Dedifferentiated amniotic fluid mesenchymal stem cell (primary cell): Measurements from ENCODE around the gene FXN.
"Not testable (repeated sequence)": the region's sequence is repeated elsewhere in the genome, so short reads cannot be mapped to it uniquely, and the experiment has no call there.

Experiments used
- DNase-seq: peaks from one replicate; pipeline ENCODE4 v3.0.0-alpha.2; 2016; ENCODE audit errors: extremely low spot score

Gene FXN

DNA sequence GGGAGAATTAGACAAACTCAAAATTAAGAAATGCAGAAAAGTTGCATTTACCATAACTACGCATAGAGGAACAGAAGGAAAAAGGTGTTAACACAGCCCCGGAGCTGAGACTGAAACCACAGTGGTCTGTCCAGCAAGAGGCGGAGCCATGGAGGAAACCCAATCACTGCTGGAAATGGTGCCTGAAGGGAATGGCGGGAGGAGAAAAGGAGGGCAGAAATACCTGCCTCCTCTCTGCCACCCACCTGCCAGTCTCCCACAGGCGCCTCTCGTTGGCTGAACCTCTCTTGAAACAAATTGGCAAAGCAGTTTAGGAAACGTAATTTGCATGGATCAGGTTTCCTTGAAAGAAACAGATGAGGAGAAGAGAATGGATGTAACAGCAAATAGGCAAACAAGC, 11.9 kb upstream of the FXN start:
- DNase-seq = no peak

DNA sequence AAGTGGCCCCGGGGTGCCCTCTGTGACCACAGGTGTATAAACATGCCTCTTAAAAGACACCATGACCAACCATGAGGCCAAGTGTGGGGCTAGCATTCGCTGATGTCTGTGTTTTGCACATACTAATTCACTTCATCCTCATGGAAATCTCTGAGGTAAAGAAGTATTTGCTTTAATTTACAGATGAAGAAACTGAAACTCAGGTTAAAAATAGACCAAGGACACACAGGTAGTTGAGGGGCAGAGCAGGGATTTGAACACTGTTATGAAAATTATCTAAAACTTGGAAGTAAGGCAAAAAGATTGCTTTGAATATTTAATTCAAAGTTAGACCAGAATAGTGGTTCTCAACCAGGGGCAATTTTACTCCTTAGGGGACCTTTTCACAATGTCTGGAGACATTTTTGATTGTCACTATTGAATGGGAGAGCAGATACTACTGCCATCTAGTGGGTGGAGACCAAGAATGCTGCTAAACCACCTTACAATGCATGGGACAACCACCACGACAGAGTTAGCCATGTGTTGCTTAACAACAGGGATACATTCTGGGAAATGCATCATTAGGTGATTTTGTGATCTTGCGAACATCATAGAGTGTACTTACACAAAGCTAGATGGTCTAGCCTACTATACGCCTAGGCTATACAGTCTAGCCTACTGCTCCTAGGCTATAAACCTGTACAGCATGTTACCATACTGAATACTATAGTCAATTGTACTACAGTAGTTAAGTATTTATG, 8.0 kb upstream of the FXN start:
- peak; percentile 45 for DNase-seq

DNA sequence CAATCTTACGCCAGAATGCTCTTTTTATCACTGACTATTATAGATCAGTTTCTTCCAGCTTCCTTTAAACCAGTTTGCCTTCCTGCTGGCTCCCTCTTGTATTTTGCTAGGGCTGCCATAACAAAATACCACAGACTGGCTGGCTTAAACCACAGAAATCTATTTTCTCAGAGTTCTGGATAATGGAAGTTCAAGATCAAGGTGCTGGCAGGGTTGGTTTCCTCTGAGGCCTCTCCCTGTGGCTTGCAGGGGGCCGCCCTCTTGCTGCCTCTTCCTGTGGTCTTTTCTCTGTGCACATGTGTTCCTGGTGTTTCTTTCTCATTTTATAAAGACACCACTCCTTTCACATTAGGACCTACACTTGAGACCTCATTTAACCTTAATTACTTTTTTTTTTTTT, 6.8 kb upstream of the FXN start:
- DNase-seq = no peak

DNA sequence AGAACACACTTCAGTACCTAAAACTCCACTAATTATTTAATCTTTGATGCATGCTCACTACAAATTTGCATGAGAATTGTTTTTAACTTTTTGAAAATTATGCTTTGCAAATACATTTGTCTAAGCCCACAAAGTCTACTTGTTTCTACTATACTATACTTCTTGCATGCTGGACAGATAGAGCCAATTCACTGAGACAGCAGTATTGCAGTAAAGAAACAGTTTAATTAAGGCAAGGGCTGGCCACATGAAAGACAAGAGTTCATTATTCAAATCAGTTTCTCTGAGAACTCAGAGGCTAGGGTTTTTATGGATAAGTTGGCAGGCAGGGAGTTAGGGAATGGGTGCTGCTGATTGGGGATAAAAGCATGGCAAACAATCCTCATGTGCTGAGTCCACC, 6.0 kb upstream of the FXN start:
- no peak for DNase-seq

DNA sequence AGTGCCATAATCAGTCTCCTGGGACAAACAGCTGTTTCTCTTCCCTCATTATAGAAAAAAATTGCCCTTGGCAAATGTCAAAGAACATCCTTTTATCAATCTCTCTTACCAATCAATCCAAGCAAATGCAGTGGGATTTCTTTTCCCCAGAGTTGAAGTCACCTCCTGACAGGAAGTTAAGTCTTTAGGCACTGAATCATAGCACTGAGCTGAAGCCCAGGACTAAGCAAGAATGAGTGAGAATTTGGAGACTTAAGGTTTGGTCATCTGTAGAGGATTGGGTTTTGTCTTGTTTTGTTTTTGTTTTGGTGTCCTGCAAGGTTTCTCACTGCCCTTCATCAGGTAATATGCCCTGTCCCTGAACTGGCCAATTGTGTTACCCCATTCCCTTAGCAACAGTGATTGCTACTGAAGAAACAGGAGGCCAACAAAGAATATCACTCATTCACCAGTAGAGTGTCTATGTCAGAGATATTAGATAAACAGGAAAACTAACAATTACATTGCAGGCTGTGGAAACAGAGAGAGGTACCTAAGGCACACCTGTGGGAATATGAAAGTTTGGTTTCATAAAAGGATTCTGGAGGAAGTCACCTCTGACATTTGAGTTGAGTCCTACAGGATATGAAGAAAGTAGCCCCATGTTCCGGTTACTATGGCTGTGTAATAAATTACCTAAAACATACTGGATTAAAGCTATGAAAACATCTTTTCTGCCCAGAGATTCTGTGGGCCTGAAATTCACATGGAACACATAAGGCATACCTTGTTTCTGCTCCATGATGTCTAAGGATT, 4.5 kb upstream of the FXN start:
- DNase-seq = no peak

DNA sequence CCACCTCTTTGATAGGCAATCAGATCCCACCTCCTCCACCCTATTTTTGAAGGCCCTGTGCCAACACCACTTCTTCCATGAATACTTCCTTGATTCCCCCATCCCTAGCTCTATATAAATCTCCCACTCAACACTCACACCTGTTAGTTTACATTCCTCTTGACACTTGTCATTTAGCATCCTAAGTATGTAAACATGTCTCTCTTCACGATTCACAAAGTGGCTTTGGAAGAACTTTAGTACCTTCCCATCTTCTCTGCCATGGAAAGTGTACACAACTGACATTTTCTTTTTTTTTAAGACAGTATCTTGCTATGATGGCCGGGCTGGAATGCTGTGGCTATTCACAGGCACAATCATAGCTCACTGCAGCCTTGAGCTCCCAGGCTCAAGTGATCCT, 1.5 kb upstream of the FXN start:
- DNase-seq = no peak

DNA sequence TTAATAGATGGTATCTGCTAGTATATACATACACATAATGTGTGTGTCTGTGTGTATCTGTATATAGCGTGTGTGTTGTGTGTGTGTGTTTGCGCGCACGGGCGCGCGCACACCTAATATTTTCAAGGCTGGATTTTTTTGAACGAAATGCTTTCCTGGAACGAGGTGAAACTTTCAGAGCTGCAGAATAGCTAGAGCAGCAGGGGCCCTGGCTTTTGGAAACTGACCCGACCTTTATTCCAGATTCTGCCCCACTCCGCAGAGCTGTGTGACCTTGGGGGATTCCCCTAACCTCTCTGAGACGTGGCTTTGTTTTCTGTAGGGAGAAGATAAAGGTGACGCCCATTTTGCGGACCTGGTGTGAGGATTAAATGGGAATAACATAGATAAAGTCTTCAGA, 757 bp downstream of the FXN start:
- DNase-seq = no peak

DNA sequence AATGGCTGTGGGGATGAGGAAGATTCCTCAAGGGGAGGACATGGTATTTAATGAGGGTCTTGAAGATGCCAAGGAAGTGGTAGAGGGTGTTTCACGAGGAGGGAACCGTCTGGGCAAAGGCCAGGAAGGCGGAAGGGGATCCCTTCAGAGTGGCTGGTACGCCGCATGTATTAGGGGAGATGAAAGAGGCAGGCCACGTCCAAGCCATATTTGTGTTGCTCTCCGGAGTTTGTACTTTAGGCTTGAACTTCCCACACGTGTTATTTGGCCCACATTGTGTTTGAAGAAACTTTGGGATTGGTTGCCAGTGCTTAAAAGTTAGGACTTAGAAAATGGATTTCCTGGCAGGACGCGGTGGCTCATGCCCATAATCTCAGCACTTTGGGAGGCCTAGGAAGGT, 1.2 kb downstream of the FXN start:
- DNase-seq = no peak

DNA sequence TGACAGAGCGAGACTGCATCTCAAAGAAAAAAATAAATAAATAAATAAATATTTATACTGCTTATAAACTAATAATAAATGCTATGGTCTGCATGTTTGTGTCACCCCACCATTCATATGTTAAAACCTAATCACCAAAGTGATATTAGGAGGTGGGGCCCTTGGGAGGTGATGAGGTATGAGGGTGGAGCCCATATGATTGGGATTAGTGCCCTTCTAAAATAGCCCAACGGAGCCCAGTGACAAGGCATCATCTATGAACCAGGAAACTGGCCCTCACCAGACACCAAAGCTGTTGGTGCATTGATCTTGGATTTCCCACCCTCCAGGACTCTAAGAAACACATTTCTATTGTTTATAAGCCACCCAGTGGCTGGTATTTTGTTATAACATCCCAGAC, 5.1 kb downstream of the FXN start:
- no peak for DNase-seq

DNA sequence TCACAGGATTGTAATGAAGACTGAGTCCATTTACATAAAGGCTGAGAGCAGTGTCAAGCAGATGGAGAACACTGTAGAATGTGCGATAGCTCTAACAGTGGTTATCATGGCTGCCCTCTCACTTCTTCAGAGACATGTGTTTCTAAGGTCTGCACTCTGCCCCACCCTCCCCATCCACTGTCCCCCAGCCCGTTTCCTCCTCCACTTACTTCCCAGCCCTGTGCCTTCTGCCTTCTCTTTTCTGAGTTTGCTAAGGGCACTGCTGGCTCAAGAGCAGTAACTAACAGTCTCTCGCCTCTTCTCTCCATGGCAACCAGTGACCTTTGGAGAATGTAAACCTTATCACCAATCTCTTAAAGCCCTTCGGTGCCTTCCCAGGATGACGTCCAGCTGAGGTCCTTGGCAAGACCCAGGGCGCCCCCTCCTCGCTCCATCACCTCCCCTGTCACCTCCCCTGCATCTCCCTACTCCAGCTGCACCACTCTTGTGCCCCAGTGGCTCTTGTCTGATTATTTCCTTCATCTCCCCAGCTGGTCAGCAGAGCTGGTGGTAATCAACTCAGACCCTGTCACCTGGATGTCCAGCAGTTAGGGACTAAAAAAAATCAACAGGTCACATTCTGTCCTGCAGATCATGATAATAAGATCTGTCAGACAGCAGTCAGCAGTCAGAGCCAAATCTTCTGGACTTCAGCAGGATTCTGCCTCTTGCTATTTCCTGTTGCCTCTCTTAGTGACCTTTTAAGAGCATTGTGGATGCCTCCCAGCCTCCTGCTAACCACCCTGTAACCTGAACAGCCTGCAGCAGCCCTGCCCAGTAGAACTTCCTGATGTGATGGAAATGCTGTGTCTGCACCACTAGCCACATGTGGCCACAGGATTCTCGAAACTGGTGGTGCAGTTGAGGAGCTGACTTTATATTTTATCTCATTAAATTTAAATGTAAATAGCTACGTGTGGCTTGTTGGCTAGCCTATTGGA, 9.0 kb downstream of the FXN start:
- no peak for DNase-seq

DNA sequence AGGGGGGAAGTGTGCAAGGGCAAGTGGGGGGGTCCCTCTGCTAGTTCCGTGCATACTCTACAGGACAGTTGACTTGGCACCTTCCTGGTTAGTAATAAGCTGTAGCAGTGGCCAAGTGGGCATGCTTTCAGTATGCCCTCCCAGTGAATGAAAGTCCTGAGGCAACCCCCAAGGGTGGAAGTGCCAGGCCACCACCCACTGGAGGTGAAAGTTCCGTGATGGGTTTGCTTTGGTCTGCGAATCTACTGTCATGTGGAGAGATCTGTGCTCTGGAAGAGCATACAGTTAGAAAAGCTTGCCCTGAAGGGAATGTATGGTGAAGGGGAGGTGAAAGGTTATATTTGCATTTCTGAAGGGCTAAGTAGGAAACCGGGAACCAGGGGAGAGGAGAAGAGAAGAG, 10.3 kb downstream of the FXN start:
- no peak for DNase-seq

DNA sequence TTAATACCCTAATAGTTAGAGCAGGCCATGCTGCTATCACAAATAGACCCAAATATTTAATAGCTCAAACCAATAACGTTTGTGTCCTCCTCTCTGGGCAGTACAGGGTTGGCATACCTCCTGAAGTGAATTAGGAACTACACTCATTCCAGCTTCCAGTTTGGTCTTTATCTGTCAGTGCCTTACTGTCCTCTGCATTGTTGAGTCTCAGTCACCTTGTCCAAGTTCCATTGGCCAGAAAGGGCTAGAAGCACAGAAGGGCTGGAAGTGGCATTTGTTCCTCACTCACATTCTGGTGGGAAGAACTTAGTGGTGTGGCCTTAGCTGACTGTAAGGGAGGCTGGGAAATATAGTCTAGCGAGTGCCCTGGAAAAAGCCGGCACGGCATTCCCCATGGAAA, 11.2 kb downstream of the FXN start:
- DNase-seq = no peak

DNA sequence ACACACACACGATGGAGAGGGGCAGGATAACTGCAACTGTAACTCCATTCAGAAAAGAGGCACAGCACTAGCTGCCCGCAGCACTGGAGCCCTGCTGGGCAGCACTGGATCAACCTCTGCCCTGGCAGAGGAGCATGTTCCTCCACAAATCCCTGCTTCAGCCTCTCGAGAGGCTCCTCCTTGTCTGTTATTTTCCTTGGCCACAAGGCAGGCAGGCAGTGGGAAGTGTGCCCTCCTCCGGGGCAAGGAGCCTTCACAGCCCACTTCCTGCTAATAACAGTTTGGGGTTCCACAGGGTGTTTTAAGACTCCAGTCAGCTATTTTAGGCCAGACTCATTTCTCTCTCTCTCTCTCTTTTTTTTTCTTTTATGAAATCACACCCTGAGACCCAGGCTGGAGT, 11.8 kb downstream of the FXN start:
- DNase-seq = no peak

DNA sequence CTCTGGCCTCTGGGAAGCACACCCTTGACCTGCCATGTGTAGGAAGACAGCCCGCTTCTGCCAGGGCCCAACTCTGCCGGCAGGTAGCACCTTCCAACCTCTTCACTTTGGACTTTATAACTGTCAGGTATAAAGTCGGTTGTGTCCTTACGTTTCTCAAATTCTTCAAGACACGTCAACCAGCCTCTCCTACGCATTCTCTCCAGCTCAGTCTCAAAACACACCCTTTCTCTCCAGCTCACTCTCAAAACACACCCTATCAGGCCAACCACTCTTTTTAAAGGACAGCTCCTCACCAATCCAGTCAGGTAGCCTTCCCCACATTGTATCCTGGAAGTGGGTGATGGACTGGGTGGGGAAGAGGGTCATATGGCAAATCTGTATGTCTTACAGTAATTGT, 13.5 kb downstream of the FXN start:
- no peak for DNase-seq

DNA sequence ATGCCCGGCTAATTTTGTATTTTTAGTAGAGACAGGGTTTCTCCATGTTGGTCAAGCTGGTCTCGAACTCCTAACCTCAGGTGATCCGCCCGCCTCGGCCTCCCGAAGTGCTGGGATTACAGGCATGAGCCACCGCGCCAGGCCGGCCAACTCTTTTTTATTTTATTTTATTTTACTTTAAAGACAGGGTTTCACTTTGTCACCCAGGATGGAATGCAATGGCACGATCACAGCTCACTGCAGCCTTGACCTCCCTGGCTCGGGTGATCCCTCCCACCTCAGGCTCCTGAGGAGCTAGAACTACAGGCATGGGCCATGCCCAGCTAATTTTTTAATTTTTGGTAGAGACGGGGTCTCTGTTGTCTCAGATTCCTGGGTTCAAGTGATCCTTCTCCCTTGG, 15.4 kb downstream of the FXN start:
- DNase-seq = not testable (repeated sequence)

DNA sequence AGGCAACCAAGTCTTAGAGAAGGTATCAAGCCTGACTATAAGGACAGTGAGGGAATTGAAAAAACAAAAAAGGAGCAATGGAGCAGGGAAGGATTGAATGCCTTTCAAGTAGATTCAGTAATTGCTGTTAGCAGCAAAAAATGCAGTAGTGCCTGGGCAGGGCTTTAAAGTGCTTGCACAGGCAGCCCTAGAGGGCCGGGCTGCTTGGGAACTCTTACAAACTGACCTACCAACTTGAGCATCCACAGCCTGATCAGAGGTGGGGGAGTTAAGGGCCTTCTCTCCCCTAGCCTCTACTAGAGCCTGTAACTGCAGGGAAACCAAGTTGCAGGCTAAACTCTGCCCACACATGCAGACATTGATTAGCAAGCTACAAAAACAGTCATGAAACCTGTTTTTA, 19.4 kb downstream of the FXN start:
- DNase-seq = no peak

DNA sequence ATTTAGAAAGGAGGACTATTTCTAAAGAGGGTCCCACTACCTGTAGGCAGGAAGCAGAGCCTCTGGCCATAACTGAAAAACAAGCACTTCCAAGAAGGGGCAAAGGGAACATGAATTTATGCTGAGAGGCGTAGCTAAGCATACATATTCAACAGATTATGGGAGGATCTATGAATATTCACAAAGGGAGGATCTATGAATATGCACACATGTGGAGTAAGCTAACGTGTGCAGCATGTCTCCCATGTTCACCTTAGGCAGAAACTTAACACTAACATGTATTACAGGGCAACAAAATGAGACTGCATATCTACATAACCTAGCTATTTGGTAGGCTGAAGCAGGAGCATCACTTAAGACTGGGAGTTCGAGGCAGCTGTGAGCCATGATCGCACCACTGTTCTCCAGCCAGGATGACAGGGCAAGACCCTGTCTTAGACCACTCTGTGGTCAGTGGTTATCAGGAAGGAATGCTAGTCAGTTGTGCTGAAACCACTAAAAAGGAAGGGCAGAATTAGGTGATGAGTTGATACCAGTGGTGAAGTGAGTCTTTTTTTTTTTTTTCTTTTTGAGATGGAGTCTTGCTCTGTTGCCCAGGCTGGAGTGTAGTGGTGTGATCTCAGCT, 20.8 kb downstream of the FXN start:
- no peak for DNase-seq

DNA sequence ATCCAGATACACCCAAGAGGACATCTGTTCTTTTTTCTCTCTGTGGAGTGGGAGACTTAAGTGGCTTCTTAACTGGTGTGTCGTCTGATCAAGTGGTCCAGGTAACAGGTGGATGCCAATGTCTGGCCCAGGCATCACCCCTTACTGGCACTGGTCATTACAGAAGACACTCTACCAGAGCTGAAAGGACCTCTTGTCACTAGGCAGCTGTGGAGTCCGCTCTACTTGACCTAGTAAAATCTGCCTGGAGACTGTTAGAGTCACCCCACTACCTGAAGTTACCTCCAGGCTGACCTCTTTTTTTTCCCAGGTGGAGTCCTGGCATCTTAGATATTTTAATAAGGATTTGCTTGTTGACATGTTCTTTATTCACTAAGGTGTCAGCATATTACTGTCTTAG, 22.5 kb downstream of the FXN start:
- no peak for DNase-seq

DNA sequence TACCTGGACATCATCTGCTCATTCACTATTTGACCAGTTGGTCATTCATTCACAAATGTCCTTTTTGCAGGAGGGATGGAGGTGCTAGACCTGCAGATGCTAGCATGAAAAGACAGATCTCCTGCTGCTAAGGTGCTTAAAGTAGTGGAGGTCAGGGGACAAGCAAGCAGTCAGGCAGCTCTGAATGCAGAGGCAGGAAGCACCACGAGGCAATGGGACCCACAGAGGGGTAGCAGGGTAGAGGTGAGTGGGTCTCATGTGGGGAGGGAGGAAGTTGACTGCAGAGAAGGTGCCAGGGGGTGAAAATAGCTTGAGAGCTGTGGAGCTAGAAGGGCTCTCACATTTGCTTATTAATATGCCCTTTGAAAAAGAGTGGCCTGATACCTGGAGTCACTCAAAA, 25.2 kb downstream of the FXN start:
- DNase-seq = no peak

DNA sequence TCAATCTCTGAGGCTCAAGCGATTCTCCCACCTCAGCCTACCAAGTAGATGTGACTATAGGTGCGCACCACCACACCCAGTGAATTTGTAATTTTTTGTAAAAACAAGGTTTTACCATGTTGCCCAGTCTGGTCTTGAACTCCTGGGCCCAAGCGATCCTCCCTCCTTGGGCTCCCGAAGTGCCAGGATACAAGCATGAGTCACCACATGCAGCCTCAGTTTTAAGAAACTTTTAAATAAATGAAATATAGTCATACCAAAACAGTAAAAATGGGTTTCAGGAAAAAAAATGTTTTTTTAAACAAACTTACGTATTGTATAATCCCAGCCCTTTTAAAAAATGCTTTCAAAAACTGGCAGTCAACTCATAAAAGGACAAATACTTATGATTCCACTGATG, 26.6 kb downstream of the FXN start:
- no peak for DNase-seq

DNA sequence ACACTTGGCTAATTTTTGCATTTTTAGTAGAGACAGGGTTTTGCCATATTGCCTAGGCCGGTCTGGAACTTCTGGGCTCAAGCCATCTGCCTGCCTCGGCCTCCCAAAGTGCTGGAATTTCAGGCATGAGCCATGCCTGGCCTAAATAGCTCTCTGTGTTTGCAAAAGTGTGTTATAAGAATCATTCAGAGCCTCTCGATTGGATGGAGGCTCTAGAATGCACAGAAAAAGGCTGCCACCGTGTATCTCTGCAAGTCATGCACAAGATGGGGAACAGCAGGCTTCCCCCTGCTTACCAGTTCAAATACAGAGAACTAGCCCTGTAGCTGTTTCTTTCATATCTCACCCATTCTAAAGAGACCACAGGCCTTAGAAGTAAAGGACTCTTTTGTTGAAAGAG, 28.3 kb downstream of the FXN start:
- no peak for DNase-seq

DNA sequence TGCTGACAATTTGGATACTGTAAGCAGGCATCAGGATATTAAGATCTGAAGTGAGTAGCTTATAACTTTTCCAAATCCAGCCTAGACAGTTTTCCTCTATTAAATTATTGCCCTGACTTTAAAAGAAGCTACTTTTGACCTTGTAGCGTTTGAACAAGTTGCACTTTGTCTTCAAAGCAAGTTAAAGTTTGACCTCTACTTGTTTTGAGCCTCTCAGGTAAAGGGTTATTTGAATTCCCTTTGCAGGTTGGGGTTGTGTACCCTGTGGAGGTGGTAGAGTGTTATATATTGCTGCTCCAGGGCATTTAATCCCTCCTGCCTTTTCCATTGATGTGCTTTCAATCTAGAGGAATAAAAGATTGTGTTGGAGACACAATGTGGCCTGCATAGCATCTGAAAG, 30.1 kb downstream of the FXN start:
- no peak for DNase-seq
